NCI-H2196 (cell line): ENCODE measurements around the gene CLDN9.

ENCODE experiments used
- DNase-seq: peaks from one replicate; lab custom pipeline; 2025; ENCODE audit not compliant: unreplicated experiment; lab: John Stamatoyannopoulos, UW

The CLDN9 gene

DNA sequence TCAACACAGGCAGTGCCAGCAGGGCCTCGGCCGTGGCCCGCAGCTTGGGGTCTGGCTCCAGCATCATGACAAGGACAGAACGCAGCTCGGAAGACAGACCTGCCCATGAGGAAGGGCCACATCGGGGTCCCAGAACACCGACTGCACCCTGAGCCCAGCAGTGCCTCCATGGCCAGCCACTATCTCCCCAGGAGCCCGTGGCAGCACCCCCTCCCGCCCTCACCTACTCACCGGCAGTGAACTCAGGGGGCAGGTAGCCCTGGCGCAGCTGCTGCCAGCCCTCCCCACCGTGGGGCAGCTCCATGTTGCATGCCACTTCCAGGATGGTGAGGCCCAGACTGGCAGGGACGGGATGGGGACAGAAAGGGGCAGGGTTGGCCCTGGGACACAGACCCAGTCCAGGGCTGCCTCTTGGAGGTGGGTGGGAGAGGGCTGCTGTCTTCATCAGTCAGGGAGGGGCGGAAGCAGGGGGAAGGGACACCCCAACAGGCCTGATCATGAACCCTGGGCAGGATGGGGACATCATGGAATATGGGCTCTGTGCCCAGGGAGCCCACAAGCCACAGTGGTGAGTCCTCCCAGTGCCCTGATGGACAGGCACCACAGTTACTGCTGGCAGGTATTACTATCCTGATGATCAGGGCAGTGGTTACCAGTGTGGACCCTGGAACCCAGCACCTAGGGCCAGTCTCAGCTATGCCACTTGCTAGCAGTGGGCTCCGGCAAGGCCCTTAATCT lies 38.2 kb upstream of the CLDN9 start:
- no peak for DNase-seq

DNA sequence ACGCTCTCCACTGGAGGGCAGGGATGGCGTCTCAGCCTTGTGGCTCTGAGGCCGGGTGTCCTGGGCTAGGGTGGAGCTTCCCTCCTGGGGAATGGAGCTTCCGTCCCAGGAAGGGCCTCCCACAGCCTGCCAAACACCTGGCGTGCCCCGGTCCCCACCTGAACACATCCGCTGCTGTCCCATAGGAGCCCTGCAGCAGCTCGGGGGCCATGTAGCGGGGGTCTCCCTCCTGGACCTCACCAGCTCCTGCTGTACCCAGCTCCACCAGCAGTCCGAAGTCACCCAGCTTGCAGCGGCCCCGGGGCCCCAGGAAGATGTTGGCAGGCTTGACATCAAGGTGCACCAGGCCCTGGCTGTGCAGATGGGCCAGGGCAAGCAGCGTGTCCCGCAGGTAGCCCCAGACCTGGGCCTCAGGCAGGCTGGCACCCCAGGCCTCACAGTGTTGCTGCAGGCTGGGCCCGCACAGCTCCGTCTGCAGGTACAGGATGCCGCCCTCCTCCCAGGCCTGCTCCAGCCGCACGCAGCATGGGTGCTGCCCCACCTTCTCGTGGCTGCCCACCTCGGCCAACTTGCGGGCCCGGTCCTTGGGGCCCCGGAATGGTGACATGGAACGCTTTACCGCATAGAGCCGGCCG lies 37.4 kb upstream of the CLDN9 start:
- DNase-seq, result no peak

DNA sequence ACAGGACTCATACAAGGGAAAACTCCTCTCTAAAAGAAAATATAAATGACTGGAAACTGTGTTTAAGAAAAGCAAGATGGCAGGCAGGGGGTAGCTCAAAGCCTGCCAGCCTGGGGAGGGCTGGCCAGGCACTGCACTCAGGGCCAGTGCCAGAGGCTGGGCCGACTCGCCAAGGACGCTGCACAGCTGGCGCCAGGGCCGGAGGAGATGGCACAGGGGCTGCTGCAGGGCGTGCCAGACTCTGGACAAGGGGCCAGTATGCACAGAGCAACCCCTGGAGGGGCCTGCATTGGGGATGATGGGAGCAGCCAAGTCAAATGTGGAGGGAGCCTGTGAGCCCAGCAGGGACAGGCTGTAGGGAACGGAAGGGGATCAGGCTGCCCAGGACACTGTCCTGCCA lies 36.5 kb upstream of the CLDN9 start:
- DNase-seq, result no peak

DNA sequence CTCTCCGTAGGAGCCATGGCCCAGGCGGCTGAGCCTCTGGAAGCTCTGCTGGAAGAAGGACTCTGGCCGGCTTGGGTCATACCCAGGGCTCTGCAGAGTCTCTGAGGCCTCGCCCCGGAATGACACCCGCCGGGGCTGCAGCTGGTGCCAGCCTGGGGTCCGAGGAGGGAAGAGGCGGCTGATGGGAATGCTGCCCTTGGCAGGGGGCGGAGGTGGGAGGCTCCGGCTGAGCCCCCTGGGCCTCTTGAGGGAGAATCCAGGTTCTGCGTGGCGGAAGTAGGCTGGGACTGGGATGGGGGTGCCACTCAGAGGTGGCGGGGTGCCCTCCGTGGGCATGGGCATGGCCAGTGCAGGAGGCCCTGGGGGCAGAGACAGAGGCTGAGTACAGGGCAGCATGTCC lies 36.0 kb upstream of the CLDN9 start:
- no peak for DNase-seq

DNA sequence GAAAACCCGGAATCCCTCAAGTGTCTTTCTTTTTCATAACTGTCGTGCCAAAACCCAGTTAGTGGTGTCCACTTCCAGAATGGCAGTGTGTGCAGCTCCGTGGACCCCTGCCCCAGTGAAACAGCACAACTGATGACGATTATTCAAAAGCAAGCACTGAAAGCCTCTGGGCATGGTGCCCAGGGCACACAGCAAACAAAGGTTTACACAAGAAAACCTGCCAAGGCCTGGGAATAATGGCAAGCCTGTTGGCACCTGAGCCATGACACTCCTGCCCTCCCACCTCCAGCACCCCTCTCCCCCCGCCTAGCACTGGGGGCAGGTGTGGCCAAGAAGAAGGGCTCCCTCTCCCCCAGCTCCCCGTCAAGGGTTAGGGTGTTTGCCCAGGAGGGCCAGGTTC lies 35.3 kb upstream of the CLDN9 start:
- peak; percentile 92 for DNase-seq

DNA sequence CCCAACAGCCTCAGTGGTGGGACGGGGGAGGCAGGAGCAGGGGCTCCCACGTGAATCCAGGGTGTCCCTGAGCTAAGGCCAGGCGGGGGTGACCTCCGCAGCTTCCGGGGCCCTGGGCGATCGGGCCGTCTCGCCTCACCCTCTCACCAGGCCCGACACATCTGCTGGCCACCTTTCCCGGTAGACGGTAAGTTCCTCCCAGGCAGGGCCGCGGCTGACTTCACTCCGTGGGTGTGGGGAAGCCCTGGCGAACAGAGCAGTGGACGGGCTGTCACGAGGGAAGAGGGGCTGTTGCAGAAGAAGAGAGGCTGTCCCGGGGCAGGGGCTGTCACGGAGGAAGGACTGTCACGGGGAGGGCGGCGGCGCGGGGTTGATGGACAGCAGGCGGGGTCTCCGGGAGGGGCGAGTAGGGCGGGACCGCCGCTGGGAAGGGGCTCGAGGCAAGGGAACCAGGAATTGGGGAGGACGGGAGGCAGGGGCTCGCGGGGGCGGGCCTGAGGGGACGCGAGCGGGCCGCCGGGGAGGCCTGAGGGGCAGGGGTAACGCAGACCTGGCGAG lies 33.0 kb upstream of the CLDN9 start:
- DNase-seq, result no peak

DNA sequence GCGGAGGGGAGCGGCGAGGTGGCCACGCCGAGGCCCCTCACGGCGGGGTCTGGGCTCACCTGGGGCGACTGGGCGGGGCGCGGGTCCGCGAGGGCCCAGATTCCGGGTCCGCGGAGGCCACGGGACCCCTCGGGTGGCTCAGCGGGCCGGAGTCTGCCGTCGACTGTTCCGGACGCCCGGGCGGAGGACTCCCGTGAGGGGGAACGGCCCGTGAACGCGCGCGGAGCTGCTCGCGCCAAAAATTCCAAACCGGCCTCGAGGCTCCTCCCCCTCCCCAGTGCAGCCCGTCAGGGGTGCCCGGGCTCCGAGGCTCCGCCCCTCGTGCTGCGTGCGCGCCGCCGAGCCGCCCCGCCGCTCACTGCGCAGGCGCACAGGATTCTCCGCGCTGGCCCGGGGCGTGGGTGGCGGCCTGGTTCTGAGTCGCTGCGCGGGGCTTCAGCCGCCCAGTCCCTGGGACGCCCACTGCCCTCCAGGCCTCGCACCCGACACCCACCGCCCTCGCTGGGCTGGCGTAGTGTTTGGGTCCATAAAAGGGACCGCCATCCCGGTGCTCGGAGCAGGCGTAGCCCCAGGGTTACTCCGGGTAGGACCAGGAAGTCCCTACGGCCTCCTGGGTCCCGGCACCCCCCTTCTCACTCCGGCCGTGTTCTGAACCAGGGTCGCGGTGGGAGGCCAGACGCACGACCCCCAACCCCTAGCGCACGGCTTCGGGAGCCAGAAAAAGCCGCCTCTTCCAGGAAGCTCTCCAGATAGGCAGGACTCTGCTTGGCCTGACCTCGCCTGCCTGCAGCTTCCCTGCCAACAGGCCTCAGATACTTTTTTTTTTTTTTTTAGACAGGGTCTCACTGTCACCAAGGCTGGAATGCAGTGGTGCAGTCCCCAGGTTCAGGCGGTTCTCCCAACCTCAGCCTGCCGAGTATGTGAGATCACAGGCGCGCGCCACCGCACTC lies 32.2 kb upstream of the CLDN9 start, which contains the start of gene PKMYT1:
Gene PKMYT1 (minus strand): TSS at position 220 of the 950 bp plus-strand sequence. CDS start 789 bp downstream, outside the sequence.
- DNase-seq, result peak; percentile 95

DNA sequence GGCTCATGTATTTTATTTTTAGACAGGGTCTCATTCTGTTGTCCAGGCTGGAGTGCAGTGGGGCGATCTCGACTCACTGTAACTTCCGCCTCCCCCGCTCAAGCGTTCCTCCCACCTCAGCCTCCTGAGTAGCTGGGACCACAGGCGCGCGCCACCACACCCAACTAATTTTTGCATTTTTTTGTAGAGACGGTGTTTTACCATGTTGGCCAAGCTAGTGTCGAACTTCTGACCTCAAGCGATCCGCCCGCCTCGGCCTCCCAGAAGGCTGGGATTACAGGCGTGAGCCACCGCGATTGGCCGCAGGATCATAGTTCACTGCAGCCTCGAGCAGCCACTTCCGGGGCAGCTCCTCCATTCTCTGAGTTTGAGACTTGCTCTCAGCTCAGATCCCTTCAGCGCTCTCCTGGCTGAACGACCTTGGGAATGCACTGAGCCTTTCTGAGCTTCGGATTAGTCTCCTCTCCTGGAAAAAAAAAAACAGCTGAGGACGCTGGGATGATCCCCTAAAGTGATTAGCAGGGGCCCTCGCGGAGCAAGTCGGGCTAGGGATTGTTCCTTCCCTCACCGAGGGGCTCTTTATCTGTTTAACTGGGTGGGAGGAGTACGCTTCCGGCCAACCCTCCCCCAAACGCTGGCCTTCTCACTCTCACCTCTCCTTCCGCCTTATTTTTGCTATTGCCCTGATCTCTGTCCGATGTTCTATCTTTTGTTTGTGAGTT lies 31.4 kb upstream of the CLDN9 start:
- no peak for DNase-seq

DNA sequence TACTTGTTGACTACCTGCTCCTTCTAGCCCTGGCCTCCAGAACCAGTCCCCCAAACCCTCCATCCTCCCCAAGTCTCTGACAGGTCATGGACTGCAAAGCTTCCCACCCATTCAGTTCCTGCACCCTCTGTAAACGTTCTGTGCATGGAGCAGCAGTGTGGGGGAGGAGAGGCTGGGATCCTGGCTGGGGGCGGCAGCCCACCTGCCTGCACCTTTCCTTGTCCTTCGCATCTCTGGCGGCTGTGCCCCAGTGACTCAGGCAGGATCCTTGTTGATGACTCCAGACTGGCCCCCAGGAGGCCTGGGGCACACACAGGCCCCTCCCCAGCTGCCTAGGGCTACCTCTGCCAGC lies 30.8 kb upstream of the CLDN9 start:
- DNase-seq, result no peak

DNA sequence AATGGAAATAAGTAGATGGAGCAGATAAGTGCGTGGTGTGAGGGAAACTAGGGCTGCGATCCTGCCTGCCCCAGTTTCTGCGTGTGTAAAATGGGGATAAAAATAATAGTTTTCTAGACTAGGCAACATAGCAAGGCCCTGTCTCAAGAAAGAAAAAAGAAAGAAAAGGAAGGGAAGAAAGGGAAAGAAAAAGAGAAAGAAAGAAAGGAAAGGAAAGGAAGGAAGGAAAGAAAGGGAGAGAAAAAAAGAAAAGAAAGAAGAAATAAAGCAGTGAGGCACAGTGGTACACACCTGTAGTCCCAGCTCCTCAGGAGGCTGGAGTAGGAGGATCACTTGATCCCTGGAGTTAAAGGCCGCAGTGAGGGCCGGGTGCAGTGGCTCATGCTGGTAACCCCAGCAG lies 30.3 kb upstream of the CLDN9 start:
- DNase-seq, result no peak

DNA sequence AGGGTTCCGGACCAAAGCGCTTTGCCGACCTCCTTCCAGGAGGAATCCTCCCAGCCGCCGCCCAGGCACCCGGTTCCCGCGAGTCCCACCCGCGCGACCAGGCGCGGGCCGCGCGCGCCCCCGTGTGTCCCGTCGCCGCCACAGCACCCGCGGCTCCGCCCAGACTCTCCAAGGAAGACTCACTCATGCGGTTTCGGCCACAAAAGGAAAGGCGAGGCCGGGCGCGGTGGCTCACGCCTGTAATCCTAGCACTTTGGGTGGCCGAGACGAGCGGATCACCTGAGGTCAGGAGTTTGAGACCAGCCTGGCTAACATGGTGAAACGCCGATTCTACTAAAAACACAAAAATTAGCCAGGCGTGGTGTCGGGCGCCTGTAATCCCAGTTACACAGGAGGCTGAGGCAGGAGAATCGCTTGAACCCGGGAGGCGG lies 29.0 kb upstream of the CLDN9 start:
- DNase-seq, result peak; percentile 86

DNA sequence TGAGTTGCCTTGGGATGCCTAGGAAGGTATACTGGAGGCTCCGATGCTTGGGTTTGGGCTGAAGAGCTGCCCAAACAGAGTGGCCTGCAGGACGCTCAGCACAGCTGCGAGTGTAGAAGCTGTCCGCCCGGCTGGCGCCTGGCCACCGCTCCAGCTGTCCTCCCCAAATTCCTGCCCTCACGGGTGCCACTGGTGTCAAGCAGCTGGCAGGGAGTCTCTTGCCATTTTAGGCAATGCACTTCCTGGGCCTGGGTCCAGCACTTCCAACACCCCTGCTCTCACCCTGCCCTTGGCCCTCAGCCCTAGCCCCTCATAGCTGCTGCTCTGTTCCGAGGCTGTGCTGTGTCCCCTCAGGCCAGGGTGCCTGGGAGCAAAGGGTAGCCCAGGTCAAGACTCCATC lies 27.3 kb upstream of the CLDN9 start:
- DNase-seq, result no peak

DNA sequence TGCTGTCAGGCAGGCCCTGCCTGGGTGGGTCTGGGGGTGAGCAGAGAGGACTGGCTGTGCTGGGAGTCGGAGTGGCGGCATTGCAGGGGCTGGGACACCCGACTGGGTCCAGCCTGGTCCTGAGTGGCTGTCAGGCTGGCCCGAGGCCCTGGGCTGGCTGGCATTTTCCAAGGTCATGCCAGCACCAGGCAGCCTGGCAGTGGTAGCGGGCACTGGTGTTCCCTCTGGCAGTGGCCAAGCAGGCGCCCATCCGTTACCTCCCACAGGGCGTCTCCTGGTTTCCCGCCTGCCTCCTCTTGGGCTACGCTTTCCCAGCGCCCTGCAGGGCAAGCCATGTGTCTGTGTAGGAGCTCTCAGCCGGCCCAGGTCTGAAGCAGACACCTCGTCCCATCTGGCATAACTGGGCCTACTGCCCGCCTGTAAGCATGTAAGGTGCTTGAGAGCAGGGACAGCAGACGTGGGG lies 26.8 kb upstream of the CLDN9 start:
- peak; percentile 50 for DNase-seq

DNA sequence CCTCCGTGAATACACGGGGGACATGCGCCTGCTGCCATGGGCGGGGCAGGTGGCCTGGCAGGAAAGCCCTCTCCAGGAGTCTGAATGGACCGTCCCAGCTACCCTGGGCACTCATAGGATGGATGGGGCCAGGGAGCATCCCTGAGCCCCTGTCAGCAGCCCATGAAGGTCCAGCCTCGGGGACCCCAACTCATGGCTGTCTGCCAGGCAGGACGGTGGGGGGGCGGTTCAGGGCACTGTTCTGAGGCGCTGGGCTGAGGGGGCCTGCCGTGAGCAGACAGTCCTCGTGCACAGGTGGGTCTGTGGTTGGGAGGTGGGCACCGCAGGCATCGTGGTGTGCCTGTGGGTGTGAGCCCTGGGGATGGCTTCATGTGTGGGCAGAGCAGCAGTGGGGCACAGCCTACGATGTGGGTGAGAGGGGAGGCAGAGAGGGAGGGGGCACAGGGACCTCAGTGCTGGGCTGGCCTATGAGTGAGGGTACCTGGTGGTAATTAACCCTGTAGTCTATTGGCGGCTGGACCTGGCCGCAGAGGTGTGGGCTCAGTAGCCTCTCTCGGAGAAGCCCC lies 26.0 kb upstream of the CLDN9 start:
- DNase-seq, result no peak

DNA sequence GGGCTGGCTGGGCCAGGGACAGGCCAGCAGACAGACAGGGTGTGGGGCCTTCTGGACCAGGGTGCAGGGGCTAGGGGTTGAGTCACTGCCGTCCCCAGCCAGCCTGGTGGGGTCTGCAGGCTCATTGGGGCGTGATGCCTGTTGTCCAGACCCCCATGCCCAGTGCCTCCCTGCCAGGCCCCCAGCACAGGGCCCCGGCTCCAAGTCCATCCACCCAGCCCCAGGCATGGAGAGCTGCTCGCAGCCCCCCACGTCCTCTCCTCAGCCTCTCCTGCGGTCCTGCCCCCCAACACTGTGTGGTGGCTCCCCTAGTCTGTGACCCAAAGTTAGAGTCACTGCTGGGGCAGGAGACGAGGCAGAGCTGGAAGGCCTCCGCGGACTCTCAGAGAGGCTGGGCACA lies 25.4 kb upstream of the CLDN9 start:
- no peak for DNase-seq

DNA sequence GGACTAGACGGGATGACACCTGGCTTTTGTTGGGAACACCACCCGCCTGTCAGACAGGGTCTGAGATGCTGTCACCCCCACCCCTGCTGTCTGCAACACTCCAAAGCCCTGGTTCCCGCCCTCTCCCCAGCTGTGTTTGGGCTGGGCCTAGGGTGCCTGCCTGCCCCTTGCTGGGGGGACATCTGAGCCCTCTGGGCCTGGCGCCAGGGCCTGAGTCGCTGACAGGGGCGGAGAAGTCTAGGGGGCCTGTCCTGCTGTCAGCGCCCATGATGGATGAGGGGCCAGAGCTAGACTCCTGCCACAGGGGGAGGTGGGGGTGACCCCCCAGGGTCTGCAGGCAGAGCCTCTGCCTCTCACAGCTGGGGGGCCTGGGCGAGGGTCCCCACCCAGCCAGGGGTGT lies 24.9 kb upstream of the CLDN9 start:
- no peak for DNase-seq

DNA sequence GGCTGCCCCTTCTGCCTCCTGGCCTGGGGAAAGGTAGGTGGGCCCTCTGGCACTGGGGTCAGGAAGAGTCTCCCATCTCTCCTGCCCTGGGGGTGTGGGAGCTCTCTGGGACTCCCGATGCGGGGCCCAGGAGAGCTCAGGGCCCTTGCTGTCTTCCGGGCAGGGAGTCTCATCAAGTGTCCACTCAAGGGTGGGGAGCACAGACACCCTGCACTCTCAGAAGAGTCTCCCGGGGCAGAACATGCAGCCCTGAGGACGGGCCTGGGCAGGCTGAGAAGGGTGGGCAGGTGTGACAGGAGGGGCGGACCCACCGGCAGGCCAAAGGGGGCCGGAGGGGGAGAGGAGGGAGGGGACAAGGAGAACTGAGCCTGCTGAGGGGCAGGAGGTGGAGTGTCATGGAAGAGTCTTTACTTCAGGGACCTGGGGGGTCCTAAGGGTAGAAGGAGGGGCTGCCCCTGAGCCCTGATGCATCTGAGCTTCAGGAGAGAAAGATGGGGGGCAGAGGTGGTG lies 24.1 kb upstream of the CLDN9 start:
- no peak for DNase-seq

DNA sequence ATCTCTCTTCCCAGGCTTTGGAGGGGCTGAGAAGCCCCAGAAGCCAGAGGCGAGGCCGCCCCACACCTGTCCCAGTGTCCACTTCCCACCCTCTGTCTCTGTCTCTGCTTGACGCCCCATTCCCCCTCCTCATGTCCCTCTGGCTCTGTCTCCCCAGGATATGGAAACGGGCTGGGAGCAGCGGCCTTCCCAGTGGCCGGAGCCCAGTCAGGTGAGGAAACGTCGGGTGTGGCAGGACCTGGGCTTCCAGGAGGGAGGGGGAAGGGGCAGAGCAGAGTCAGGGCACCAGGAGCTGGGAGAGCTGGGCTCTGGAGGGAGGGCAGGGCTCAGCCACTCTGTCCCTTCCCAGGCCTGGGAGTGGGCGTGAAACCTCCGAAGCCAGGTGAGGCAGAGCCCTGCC lies 21.8 kb upstream of the CLDN9 start:
- DNase-seq, result no peak

DNA sequence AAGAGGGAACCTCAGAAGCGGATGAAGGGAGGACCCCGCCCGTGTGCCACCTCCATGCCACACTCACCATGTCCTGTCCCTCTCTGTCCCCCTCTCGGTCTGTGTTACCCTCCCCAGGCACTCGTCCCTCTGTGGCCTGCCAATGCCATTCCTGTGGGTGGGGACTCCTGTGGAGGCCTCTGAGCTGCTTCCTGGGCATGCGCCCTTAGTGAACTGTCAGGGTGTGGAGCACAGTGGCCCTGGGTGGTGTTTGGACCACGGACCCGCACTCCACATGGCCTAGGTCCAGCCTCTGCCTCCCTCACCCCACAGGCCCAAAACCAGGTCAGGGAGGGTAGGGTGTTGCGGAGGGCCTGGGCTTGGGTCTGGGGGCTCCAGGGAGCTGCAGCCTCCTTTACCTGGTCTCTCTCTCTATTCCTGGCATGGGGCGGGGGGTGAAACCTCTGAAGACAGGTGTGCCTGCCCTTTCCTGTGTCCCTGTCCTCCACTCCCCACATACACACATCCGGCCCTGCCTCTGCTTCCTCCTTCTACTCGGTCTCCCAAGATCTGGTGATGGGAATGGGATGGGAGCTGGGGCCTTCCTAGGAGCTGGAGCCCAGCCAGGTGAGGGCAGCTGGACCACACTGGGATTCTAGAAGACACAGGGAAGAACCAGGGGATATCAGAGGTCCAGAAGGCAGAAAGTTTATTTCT lies 21.0 kb upstream of the CLDN9 start:
- DNase-seq, result no peak
